ENCODE results near the gene PRPF6. TPM values are rescaled to one million over a fixed set of nuclear protein-coding genes. Genes with fewer than 3 reads are reported as not detected.
A peak's percentile ranks its signal among the peaks of the same experiment; 100 is the strongest.

The PRPF6 gene
- total and polyA plus RNA-seq, 2 of the 13 experiments (the other 11 are each of a cell fraction or from before 2014, with no cell fraction given) = 63.7 to 101 TPM

- TF ChIP-seq, protein P1, sequence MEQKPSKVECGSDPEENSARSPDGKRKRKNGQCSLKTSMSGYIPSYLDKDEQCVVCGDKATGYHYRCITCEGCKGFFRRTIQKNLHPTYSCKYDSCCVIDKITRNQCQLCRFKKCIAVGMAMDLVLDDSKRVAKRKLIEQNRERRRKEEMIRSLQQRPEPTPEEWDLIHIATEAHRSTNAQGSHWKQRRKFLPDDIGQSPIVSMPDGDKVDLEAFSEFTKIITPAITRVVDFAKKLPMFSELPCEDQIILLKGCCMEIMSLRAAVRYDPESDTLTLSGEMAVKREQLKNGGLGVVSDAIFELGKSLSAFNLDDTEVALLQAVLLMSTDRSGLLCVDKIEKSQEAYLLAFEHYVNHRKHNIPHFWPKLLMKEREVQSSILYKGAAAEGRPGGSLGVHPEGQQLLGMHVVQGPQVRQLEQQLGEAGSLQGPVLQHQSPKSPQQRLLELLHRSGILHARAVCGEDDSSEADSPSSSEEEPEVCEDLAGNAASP (CRISPR knock-in tag; IDR thresholded peaks at IDR 0.05; ENCODE audit: borderline replicate concordance) = peak; percentile 72; the same call in 1 of the 2 replicates
- TF ChIP-seq, protein P2, sequence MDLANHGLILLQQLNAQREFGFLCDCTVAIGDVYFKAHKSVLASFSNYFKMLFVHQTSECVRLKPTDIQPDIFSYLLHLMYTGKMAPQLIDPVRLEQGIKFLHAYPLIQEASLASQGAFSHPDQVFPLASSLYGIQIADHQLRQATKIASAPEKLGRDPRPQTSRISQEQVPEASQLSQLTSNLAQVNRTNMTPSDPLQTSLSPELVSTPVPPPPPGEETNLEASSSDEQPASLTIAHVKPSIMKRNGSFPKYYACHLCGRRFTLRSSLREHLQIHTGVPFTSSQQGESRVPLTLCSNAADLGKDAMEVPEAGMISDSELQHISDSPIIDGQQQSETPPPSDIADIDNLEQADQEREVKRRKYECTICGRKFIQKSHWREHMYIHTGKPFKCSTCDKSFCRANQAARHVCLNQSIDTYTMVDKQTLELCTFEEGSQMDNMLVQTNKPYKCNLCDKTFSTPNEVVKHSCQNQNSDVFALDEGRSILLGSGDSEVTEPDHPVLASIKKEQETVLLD (CRISPR knock-in tag; IDR thresholded peaks at IDR 0.05; ENCODE audit: low read depth) = peak; percentile 80; the same call in 1 of the 2 replicates
- TF ChIP-seq JARID2 (CRISPR knock-in tag; IDR thresholded peaks at IDR 0.05; ENCODE audit: insufficient replicate concordance) (no peak), ZNF7 (CRISPR knock-in tag; IDR thresholded peaks at IDR 0.05) (no peak), MTA1 (CRISPR knock-in tag; IDR thresholded peaks at IDR 0.05; ENCODE audit: borderline replicate concordance) (peak; percentile 94), BRCA1 (CRISPR knock-in tag; IDR thresholded peaks at IDR 0.05) (no peak), ZNF562 (CRISPR knock-in tag; IDR thresholded peaks at IDR 0.05; ENCODE audit: borderline replicate concordance) (no peak), U2AF1 (optimal IDR thresholded peaks at IDR 0.05; ENCODE audit: low read depth, low read length) (no peak), SNAI1 (CRISPR knock-in tag; IDR thresholded peaks at IDR 0.05; ENCODE audit: borderline replicate concordance) (no peak), ZNF230 (CRISPR knock-in tag; IDR thresholded peaks at IDR 0.05) (peak; percentile 76; the same call in 1 of the 2 replicates), ZFP91 (CRISPR knock-in tag; IDR thresholded peaks at IDR 0.05; ENCODE audit: borderline replicate concordance) (peak; percentile 40; the same call in 1 of the 2 replicates), ZNF543 (CRISPR knock-in tag; IDR thresholded peaks at IDR 0.05) (peak; percentile 99), AHR (CRISPR knock-in tag; IDR thresholded peaks at IDR 0.05) (peak; percentile 64; the same call in 1 of the 2 replicates), ARNTL (CRISPR knock-in tag; IDR thresholded peaks at IDR 0.05) (peak; percentile 39; the same call in 1 of the 2 replicates), MTF2 (CRISPR knock-in tag; IDR thresholded peaks at IDR 0.05; ENCODE audit: borderline replicate concordance) (peak; percentile 68; the same call in 1 of the 2 replicates), ZSCAN31 (CRISPR knock-in tag; IDR thresholded peaks at IDR 0.05; ENCODE audit: low read depth) (no peak), HMGA1 (CRISPR knock-in tag; conservative IDR thresholded peaks at IDR 0.05) (no peak), ZNF598 (CRISPR knock-in tag; IDR thresholded peaks at IDR 0.05; ENCODE audit: borderline replicate concordance) (peak; percentile 93; the same call in 1 of the 2 replicates), ZNF510 (CRISPR knock-in tag; IDR thresholded peaks at IDR 0.05; ENCODE audit: low read depth) (0 out of 2 replicates have a peak, but pooled peaks have one; percentile 76), ZNF564 (CRISPR knock-in tag; IDR thresholded peaks at IDR 0.05) (no peak), MTERF4 (CRISPR knock-in tag; IDR thresholded peaks at IDR 0.05) (peak; percentile 93)
- TF ChIP-seq, protein P3, sequence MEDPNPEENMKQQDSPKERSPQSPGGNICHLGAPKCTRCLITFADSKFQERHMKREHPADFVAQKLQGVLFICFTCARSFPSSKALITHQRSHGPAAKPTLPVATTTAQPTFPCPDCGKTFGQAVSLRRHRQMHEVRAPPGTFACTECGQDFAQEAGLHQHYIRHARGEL (CRISPR knock-in tag; IDR thresholded peaks at IDR 0.05) = no peak
- TF ChIP-seq, protein P4, sequence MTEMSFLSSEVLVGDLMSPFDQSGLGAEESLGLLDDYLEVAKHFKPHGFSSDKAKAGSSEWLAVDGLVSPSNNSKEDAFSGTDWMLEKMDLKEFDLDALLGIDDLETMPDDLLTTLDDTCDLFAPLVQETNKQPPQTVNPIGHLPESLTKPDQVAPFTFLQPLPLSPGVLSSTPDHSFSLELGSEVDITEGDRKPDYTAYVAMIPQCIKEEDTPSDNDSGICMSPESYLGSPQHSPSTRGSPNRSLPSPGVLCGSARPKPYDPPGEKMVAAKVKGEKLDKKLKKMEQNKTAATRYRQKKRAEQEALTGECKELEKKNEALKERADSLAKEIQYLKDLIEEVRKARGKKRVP (CRISPR knock-in tag; IDR thresholded peaks at IDR 0.05) = 0 out of 4 replicates have a peak, but pooled peaks of 1 of the 2 experiments have one; percentile 40
Observed at GRCh38 chr20:63977739-63978276, 3.1 kb upstream of the PRPF6 start (continued).

All from HepG2 (cell line).